LHCN-M2 (cell line): ENCODE measurements around the gene SSBP2. TPM values are rescaled to one million over a fixed set of nuclear protein-coding genes. Genes with fewer than 3 reads are reported as not detected.

Source experiments
- DNase-seq: peaks from one replicate; pipeline ENCODE4 v3.0.0-alpha.2; 2012; ENCODE audit warnings: low read depth
- polyA plus RNA-seq: library from polyadenylated mRNA; unstranded; fragments of >200 nt; gene quantifications from one replicate; pipeline ENCODE4 v1.2.1, GENCODE V29; 2012; ENCODE audit warnings: missing spikeins
- total RNA-seq: library from RNA; depleted of rRNA; stranded (reverse); fragments of >200 nt; gene quantifications from 2 replicates; pipeline ENCODE4 v1.2.3, GENCODE V29; 2014; rRNA removed

SSBP2 gene
- total RNA-seq, result 21.8 and 27.2 TPM in 2 replicates
- polyA plus RNA-seq, result 18.0 TPM

GRCh38 chr5:81751009-81751835 lies at the start of gene SSBP2:
Gene SSBP2 (minus strand): TSS chr5:81751097. CDS start chr5:81751042, 55 bp downstream.
- DNase-seq, result peak; percentile 99

- DNase-seq, result no peak
Observed at GRCh38 chr5:81795666-81796065, 44.8 kb upstream of the SSBP2 start.

GRCh38 chr5:81794226-81794625 lies 43.3 kb upstream of the SSBP2 start:
- DNase-seq, result no peak

GRCh38 chr5:81790336-81790735 lies 39.4 kb upstream of the SSBP2 start:
- DNase-seq, result no peak

- peak; percentile 91 for DNase-seq
Observed at GRCh38 chr5:81789033-81789432, 38.1 kb upstream of the SSBP2 start.

GRCh38 chr5:81788329-81788728 lies 37.4 kb upstream of the SSBP2 start:
- DNase-seq, result no peak

- DNase-seq, result peak; percentile 87
Observed at GRCh38 chr5:81787474-81788242, 36.8 kb upstream of the SSBP2 start.

- no peak for DNase-seq
Observed at GRCh38 chr5:81786991-81787390, 36.1 kb upstream of the SSBP2 start.

GRCh38 chr5:81786496-81786895 lies 35.6 kb upstream of the SSBP2 start:
- no peak for DNase-seq

- peak; percentile 43 for DNase-seq
Observed at GRCh38 chr5:81785322-81785721, 34.4 kb upstream of the SSBP2 start.

- DNase-seq, result peak; percentile 35
Observed at GRCh38 chr5:81783401-81783800, 32.5 kb upstream of the SSBP2 start.

GRCh38 chr5:81782811-81783210 lies 31.9 kb upstream of the SSBP2 start:
- peak; percentile 75 for DNase-seq

- DNase-seq, result no peak
Observed at GRCh38 chr5:81779916-81780266, 29.0 kb upstream of the SSBP2 start.

GRCh38 chr5:81779125-81779915 lies 28.4 kb upstream of the SSBP2 start:
- peak; percentile 59 for DNase-seq

GRCh38 chr5:81778642-81779041 lies 27.7 kb upstream of the SSBP2 start:
- peak; percentile 44 for DNase-seq

- DNase-seq, result no peak
Observed at GRCh38 chr5:81776258-81776657, 25.4 kb upstream of the SSBP2 start.

- no peak for DNase-seq
Observed at GRCh38 chr5:81774374-81774773, 23.5 kb upstream of the SSBP2 start.

GRCh38 chr5:81773574-81773973 lies 22.7 kb upstream of the SSBP2 start:
- DNase-seq, result no peak

GRCh38 chr5:81773161-81773560 lies 22.3 kb upstream of the SSBP2 start:
- no peak for DNase-seq

- DNase-seq, result no peak
Observed at GRCh38 chr5:81772488-81772887, 21.6 kb upstream of the SSBP2 start.

GRCh38 chr5:81768935-81769452 lies 18.1 kb upstream of the SSBP2 start:
- peak; percentile 90 for DNase-seq

GRCh38 chr5:81767938-81768337 lies 17.0 kb upstream of the SSBP2 start:
- no peak for DNase-seq
